SU-DHL-6 (cell line): ENCODE results near the gene ZMYND8.
"Not testable (repeated sequence)": the region's sequence is repeated elsewhere in the genome, so short reads cannot be mapped to it uniquely, and the experiment has no call there.

Experiments
- H2AFZ ChIP-seq: fragments of 200-600 bp; sonication (generic); 2 replicates; pipeline ENCODE4 v1.6.1; 2014; ENCODE audit warnings: low read depth, mild to moderate bottlenecking, moderate library complexity, mixed read lengths, antibody characterized with exemption, low read length; ENCODE audit not compliant: severe bottlenecking
- H3F3A ChIP-seq: fragments of 200-600 bp; shearing (Covaris generic); 2 replicates; pipeline ENCODE4 v1.6.0; 2016; ENCODE audit warnings: antibody characterized with exemption, mild to moderate bottlenecking; ENCODE audit not compliant: insufficient read depth
- H3K27ac ChIP-seq: fragments of 200-600 bp; sonication (generic); 2 replicates; pipeline ENCODE4 v1.5.1; 2016; ENCODE audit warnings: low read depth, mild to moderate bottlenecking, low read length, moderate library complexity, mixed read lengths
- H3K27me3 ChIP-seq: fragments of 200-600 bp; sonication (generic), shearing (Covaris generic); 2 replicates; pipeline ENCODE4 v1.6.0; 2014; ENCODE audit warnings: mild to moderate bottlenecking, low read length
- H3K36me3 ChIP-seq: fragments of 200-600 bp; sonication (generic); 2 replicates; pipeline ENCODE4 v1.6.1; 2014; ENCODE audit warnings: mild to moderate bottlenecking, low read length, mixed read lengths
- H3K4me2 ChIP-seq: fragments of 300-600, 200-600 bp; shearing (Covaris generic), sonication (generic); 2 replicates; pipeline ENCODE4 v1.6.0; 2014; ENCODE audit warnings: low read length, low read depth, mild to moderate bottlenecking; ENCODE audit not compliant: poor library complexity, severe bottlenecking
- H3K4me3 ChIP-seq: fragments of 200-600 bp; sonication (generic); 2 replicates; pipeline ENCODE4 v1.5.1; 2014; ENCODE audit warnings: antibody characterized with exemption, low read length, mild to moderate bottlenecking, mixed read lengths; ENCODE audit not compliant: insufficient read depth, poor library complexity, severe bottlenecking
- H3K79me2 ChIP-seq: fragments of 200-600 bp; sonication (generic); 2 replicates; pipeline ENCODE4 v1.6.1; 2014; ENCODE audit warnings: mild to moderate bottlenecking, low read length, moderate library complexity; ENCODE audit not compliant: insufficient read depth
- H3K9ac ChIP-seq: fragments of 200-600 bp; sonication (generic); 2 replicates; pipeline ENCODE4 v1.7.0; 2014; ENCODE audit warnings: mild to moderate bottlenecking, low read length
- H3K9me2 ChIP-seq: fragments of 200-600 bp; sonication (generic); replicated peaks from 2 replicates; pipeline ENCODE4 v1.6.1; 2014; ENCODE audit warnings: low read length; ENCODE audit not compliant: insufficient read depth
- H3K9me3 ChIP-seq: fragments of 200-600 bp; sonication (generic); 2 replicates; pipeline ENCODE4 v1.6.1; 2014; ENCODE audit warnings: low read length, mixed read lengths; ENCODE audit not compliant: insufficient read depth
- H4K20me1 ChIP-seq: fragments of 200-600 bp; sonication (generic); 2 replicates; pipeline ENCODE4 v1.6.1; 2014; ENCODE audit warnings: low read depth, mild to moderate bottlenecking, antibody characterized with exemption, low read length, moderate library complexity, mixed read lengths
- CTCF ChIP-seq: fragments of 200-600 bp; sonication (generic); IDR thresholded peaks from one replicate; pipeline ENCODE4 v1.5.1; 2017; ENCODE audit warnings: antibody characterized with exemption, mild to moderate bottlenecking, low read length, moderate library complexity; ENCODE audit not compliant: insufficient read depth, poor library complexity, severe bottlenecking
- EZH2phosphoT487 ChIP-seq: fragments of 200-600 bp; sonication (generic), shearing (Covaris generic); conservative IDR thresholded peaks from 2 replicates; pipeline ENCODE4 v1.6.1; 2018; ENCODE audit warnings: mild to moderate bottlenecking, antibody characterized with exemption, low read length, moderate library complexity, mixed read lengths

ZMYND8 gene

DNA sequence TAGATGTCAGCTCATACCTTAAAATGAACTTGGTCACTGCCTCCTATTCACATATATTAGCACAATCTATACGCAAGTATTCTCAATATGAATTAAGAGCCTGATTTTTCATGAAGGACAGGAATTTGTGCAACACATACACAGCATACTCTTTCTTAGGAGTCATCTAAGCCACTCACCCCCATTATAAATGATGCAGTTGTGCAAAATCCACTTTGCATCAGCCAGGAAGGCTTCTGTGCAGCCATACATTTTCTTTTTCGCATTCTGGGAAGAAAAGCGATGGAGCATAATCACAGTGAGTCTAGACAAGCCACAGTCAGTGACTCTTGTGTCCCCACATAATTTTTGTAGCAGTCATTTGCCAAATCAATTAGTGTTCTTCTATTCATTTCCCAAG is 66.5 kb downstream of the ZMYND8 start:
- no peak overlapping the region for H3K27ac ChIP-seq
- no peaks in the 10 kb centered on the region for H3K79me2 ChIP-seq
- no peaks in the 10 kb centered on the region for H3F3A ChIP-seq
- no peaks in the 10 kb centered on the region for H4K20me1 ChIP-seq
- no peaks in the 10 kb centered on the region for H3K9me3 ChIP-seq
- H2AFZ ChIP-seq = no peak overlapping the region
- H3K4me2 ChIP-seq = no peak overlapping the region
- H3K9me2 ChIP-seq = no peaks in the 10 kb centered on the region
- H3K4me3 ChIP-seq = no peak overlapping the region
- no peak overlapping the region for H3K9ac ChIP-seq
- peaks cover 46% of the 10 kb centered on the region for H3K36me3 ChIP-seq
- TF ChIP-seq CTCF (no peak), EZH2phosphoT487 (no peak)
- H3K27me3 ChIP-seq = no peaks in the 10 kb centered on the region

DNA sequence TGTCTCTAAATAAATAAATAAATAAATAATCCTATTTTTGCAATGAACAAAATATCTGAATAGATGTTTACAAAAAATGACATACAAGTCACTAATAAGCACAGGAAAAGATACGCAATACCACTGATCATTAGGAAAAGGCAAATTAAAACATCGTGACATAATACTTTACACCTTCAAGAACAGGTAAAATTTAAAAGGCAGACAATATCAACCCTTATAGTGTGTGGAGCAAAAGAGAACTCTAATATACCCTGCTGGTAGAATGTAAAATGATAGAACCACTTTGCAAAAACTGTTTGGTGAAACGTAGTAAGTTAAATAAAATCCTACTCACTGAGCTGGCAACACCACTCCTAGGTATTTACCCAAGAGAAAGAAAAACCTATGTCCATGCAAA is 67.4 kb downstream of the ZMYND8 start:
- no peak overlapping the region for H3K9ac ChIP-seq
- no peak overlapping the region for H3K27ac ChIP-seq
- H3K4me3 ChIP-seq = no peak overlapping the region
- H2AFZ ChIP-seq = no peak overlapping the region
- H3F3A ChIP-seq = no peaks in the 10 kb centered on the region
- H3K9me2 ChIP-seq = no peaks in the 10 kb centered on the region
- no peaks in the 10 kb centered on the region for H4K20me1 ChIP-seq
- H3K27me3 ChIP-seq = no peaks in the 10 kb centered on the region
- TF ChIP-seq EZH2phosphoT487 = no peak
- no peak for TF ChIP-seq CTCF
- H3K4me2 ChIP-seq = no peak overlapping the region
- no peaks in the 10 kb centered on the region for H3K9me3 ChIP-seq
- peaks cover 44% of the 10 kb centered on the region for H3K36me3 ChIP-seq
- no peaks in the 10 kb centered on the region for H3K79me2 ChIP-seq

DNA sequence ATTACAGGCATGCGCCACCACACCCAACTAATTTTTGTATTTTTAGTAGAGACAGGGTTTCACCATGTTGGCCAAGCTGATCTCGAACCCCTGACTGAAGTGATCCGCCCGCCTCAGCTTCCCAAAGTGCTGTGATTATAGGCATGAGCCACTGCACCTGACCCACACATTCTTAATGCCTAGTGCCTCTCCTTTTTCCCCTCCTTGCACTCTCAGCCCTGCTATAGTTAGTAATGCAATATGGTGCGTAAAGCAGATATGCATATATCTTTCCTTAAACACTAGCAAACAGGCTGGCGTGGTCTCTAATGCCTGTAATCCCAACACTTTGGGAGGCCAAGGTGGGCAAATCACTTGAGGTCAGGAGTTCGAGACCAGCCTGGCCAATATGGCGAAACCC is 68.0 kb downstream of the ZMYND8 start:
- not testable (repeated sequence) for H3F3A ChIP-seq, H3K9me2 ChIP-seq, H3K27ac ChIP-seq, H3K27me3 ChIP-seq, H2AFZ ChIP-seq, H3K4me2 ChIP-seq, H3K9ac ChIP-seq, H3K4me3 ChIP-seq, H3K9me3 ChIP-seq, H3K79me2 ChIP-seq, H4K20me1 ChIP-seq
- peaks cover 44% of the 10 kb centered on the region for H3K36me3 ChIP-seq

DNA sequence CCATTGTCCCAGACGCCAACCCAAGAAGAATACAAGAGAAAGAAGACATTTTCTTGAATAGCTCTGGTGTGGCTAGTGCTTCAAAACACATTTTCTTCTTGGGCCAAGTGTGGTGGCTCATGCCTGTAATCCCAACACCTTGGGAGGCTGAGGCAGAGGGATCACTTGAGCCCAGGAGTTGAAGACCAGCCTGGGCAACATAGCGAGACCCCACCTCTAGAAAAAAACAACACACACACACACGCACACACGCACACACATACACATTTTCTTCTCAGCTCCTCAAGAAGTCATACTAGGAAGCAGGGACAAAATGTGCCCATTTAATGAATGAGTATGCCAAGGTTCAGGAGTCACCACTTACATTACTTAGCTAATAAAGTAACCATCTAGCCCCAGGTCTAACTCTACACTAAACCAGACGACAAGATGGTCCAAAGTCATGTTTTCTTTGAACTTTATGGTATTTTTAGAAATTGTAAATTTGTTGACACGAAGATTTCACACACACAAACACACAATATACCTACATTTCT is 68.8 kb downstream of the ZMYND8 start:
- H3K4me3 ChIP-seq = no peak overlapping the region
- H3K79me2 ChIP-seq = no peaks in the 10 kb centered on the region
- H3K4me2 ChIP-seq = no peak overlapping the region
- H3K9me2 ChIP-seq = no peaks in the 10 kb centered on the region
- no peak for TF ChIP-seq CTCF
- no peak for TF ChIP-seq EZH2phosphoT487
- H3K27ac ChIP-seq = no peak overlapping the region
- H3F3A ChIP-seq = no peaks in the 10 kb centered on the region
- no peak overlapping the region for H2AFZ ChIP-seq
- H3K9ac ChIP-seq = no peak overlapping the region
- H3K9me3 ChIP-seq = no peaks in the 10 kb centered on the region
- H3K36me3 ChIP-seq = peaks cover 49% of the 10 kb centered on the region
- no peaks in the 10 kb centered on the region for H4K20me1 ChIP-seq
- H3K27me3 ChIP-seq = no peaks in the 10 kb centered on the region
